ENCODE results near the gene PTTG1IP2.
A peak's percentile ranks its signal among the peaks of the same experiment; 100 is the strongest.

Gene PTTG1IP2

GRCh38 chr7:90433221-90433620 is 36.2 kb upstream of the PTTG1IP2 start:
- DNase-seq (ENCODE audit: extremely low read depth, low read depth), result no peak
- no peak overlapping the region for H3K4me3 ChIP-seq (replicated peaks; ENCODE audit: low read depth, low read length)
- no peak for TF ChIP-seq CTCF (IDR thresholded peaks at IDR 0.05; ENCODE audit: low read depth, low read length, missing control alignments)

DNA sequence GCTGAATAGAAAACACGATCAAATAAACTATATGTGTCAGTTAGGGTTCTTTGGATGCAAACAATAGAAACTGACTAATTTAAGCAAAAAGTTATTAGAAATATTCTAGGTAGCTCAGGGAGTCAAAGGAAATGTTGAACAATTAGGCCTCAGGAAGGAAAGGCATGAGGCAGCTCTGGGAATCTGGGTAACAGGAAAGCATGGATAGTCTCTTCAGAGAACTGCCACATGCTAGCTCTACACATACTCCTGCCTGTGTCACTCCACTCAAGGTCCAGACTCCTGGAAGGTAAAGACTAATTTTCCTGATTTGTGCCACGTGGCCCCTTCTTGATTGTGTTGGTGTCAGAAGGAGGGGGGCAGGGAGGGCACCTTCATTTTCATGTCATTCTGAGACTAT is 23.8 kb upstream of the PTTG1IP2 start:
- H3K4me3 ChIP-seq (replicated peaks; ENCODE audit: low read depth, low read length), result no peak overlapping the region
- no peak for TF ChIP-seq CTCF (IDR thresholded peaks at IDR 0.05; ENCODE audit: low read depth, low read length, missing control alignments)
- no peak for DNase-seq (ENCODE audit: extremely low read depth, low read depth)

DNA sequence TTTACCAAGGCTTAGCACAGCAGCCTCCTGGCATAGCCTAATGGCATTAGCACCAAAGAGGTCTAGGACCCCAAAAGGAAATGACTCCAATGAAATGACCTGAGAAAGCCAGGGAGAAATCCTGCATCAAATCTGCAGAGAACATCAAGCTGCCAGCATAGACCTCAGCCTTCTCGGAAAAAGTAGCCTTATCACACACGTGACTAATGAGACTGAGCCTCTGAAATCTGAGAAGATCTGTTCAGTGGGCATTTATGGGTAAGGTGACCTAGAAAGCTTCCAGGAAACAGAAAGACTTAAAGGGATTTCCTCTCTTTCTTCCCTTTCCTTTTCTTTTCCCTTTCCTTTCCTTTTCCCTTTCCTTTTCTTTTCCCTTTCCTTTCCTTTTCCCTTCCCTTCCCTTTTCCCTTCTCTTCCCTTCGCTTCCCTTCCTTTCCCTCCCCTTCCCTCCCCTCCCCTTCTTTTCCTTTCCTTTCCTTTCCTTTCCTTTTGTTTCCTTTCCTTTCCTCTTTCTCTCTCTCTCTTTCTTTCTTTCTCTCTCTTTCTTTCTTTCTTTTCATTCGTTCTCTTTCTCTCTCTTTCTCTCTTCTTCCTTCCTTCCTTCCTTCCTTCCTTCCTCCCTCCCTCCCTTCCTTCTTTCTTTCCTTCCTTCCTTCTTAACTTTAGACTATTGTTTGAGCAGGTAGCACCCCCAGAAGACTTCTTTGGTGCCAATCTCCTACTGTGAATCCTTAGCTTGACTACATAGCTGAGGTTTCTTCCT is 23.1 kb upstream of the PTTG1IP2 start:
- no peak overlapping the region for H3K4me3 ChIP-seq (replicated peaks; ENCODE audit: low read depth, low read length)
- DNase-seq (ENCODE audit: extremely low read depth, low read depth), result no peak
- no peak for TF ChIP-seq CTCF (IDR thresholded peaks at IDR 0.05; ENCODE audit: low read depth, low read length, missing control alignments)

DNA sequence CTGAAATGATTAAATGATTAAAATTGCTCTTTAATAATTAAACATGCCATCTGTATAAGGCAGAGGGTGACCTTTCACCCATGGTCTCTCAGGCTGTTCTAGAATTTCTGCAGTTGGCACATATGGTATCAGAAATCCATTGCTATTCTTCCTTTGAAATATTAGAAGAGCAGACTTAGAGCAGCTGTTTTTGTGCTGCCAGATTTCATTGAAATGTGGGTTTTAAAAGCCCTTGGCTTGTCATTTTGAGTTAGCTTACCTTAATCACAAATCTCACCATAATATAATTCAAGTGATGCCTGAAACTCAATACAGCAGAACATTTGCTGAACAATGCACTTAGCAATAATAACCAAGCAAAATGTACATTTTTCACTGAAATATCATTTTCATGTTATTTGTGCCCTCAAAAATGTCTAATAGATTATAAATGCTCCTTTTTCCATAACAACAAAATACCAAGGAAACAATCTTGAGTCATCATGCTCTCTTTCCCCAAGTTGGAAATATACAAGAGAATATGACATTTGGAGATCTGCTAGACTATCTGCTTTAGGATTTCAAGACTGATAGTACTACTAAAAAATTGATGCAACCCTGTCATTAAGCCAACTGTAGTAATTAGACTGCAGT is 16.1 kb upstream of the PTTG1IP2 start:
- no peak for DNase-seq (ENCODE audit: extremely low read depth, low read depth)
- no peak for TF ChIP-seq CTCF (IDR thresholded peaks at IDR 0.05; ENCODE audit: low read depth, low read length, missing control alignments)
- no peak overlapping the region for H3K4me3 ChIP-seq (replicated peaks; ENCODE audit: low read depth, low read length)

DNA sequence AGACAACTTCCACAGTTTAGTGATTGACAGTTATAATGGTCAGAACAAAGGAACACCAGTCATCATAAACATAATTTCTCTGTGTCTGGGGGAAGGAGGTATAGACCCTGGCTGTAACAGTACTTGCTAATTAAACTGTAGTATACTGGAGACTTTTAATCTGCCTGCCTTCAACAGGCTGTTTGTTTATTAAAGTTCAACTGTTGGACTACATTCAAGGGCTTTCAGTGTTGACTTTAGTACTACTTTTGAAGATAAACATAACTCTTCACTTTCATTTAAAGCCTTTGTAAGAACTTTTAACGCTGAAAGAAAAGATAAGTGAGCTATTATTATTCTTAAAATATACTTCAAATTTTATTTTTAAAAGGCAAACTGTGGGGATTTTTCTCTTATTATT is 15.5 kb upstream of the PTTG1IP2 start:
- no peak for DNase-seq (ENCODE audit: extremely low read depth, low read depth)
- TF ChIP-seq CTCF (IDR thresholded peaks at IDR 0.05; ENCODE audit: low read depth, low read length, missing control alignments), result no peak
- no peak overlapping the region for H3K4me3 ChIP-seq (replicated peaks; ENCODE audit: low read depth, low read length)

- DNase-seq (ENCODE audit: extremely low read depth, low read depth), result peak; percentile 41
- TF ChIP-seq CTCF (IDR thresholded peaks at IDR 0.05; ENCODE audit: low read depth, low read length, missing control alignments), result peak; percentile 58
- H3K4me3 ChIP-seq (replicated peaks; ENCODE audit: low read depth, low read length), result no peak overlapping the region
These were observed 14.0 kb upstream of the PTTG1IP2 start for GRCh38 chr7:90455163-90456030.

Data from HFF-Myc (cell line).